ENCODE data around the gene P2RY2. TPM values are rescaled to one million over a fixed set of nuclear protein-coding genes. Genes with fewer than 3 reads are reported as not detected.

P2RY2 gene
- total and polyA plus RNA-seq, 7 donors, result 18.7 to 90.9 (median 44.2) TPM

- WGBS, 3 donors, result 68 to 80% (median 74%) methylated on average over 6 of the region's 6 CpGs
- ATAC-seq, result no peak
Observed at GRCh38 chr11:73203322-73203721, 14.8 kb upstream of the P2RY2 start.

GRCh38 chr11:73203790-73204189 is 14.3 kb upstream of the P2RY2 start:
- ATAC-seq, result no peak
- H3K36me3 ChIP-seq (ENCODE audit: insufficient read depth in 1 of 2, low read depth in 1 of 2), result no peaks in the 10 kb centered on the region
- no peak for TF ChIP-seq CTCF (IDR thresholded peaks at IDR 0.05)
- 70 to 80% (median 72%) methylated on average over 4 of the region's 4 CpGs for WGBS, 3 donors
- intact Hi-C loops (cut with DNase I), result no loop called here
- peaks cover 14% of the 10 kb centered on the region for H3K4me1 ChIP-seq
- no peak overlapping the region for H3K4me3 ChIP-seq
- H3K9me3 ChIP-seq, result no peaks in the 10 kb centered on the region
- H3K27ac ChIP-seq, result no peak overlapping the region
- H3K27me3 ChIP-seq (ENCODE audit: insufficient read depth in 3 of 3, low read length in 2 of 3), result no peaks in the 10 kb centered on the region
- DNase-seq, result no peak

More at GRCh38 chr11:73203322-73203721, 14.8 kb upstream of the P2RY2 start:
- Histone ChIP-seq H3K4me3 (no peak overlapping the region), H3K27ac (no peak overlapping the region), H3K4me1 (peaks cover 14% of the 10 kb centered on the region), H3K36me3 (ENCODE audit: insufficient read depth in 1 of 2, low read depth in 1 of 2) (no peaks in the 10 kb centered on the region), H3K9me3 (no peaks in the 10 kb centered on the region), H3K27me3 (ENCODE audit: insufficient read depth in 3 of 3, low read length in 2 of 3) (no peaks in the 10 kb centered on the region)
- no peak for DNase-seq
- intact Hi-C loops (cut with DNase I), result no loop called here
- no peak for TF ChIP-seq CTCF (IDR thresholded peaks at IDR 0.05)

- no peak for TF ChIP-seq CTCF (IDR thresholded peaks at IDR 0.05)
- Histone ChIP-seq H3K27ac (no peak overlapping the region), H3K27me3 (ENCODE audit: insufficient read depth in 3 of 3, low read length in 2 of 3) (no peaks in the 10 kb centered on the region), H3K36me3 (ENCODE audit: insufficient read depth in 1 of 2, low read depth in 1 of 2) (no peaks in the 10 kb centered on the region), H3K4me1 (peaks cover 14% of the 10 kb centered on the region), H3K9me3 (no peaks in the 10 kb centered on the region), H3K4me3 (no peak overlapping the region)
- ATAC-seq (peak in 1 of 4 donors; percentile 18), DNase-seq (peak in 1 of 2 donors; percentile 63)
- 88 to 93% (median 88%) methylated on average over 8 of the region's 8 CpGs for WGBS, 3 donors
- intact Hi-C loops (cut with DNase I), result loop anchor here in 1 of 2 donors (5.0 kb wide), 1 partner anchor 38 kb away; no protein-coding TSS in a partner anchor
Observed at GRCh38 chr11:73204711-73205121, 13.4 kb upstream of the P2RY2 start.

GRCh38 chr11:73205661-73206343 is 12.3 kb upstream of the P2RY2 start:
- WGBS, 3 donors, result 35 to 56% (median 39%) methylated on average over 5 of the region's 5 CpGs
- TF ChIP-seq CTCF (IDR thresholded peaks at IDR 0.05), result no peak
- ATAC-seq (peak; percentile 93 to 96 (median 95)), DNase-seq (no peak)
- no peaks in the 10 kb centered on the region for H3K9me3 ChIP-seq
- no peak overlapping the region for H3K4me3 ChIP-seq
- H3K27me3 ChIP-seq (ENCODE audit: insufficient read depth in 3 of 3, low read length in 2 of 3), result no peaks in the 10 kb centered on the region
- no peaks in the 10 kb centered on the region for H3K36me3 ChIP-seq (ENCODE audit: insufficient read depth in 1 of 2, low read depth in 1 of 2)
- peaks cover 14% of the 10 kb centered on the region for H3K4me1 ChIP-seq
- H3K27ac ChIP-seq, result peak overlapping the region; percentile 65
- intact Hi-C loops (cut with DNase I), result loop anchor here in 1 of 2 donors (5.0 kb wide), 1 partner anchor 36 kb away; no protein-coding TSS in a partner anchor

Data from psoas muscle (tissue), 8 donors.